HepG2 (cell line): ENCODE results near the gene NOC2L. TPM values are rescaled to one million over a fixed set of nuclear protein-coding genes. Genes with fewer than 3 reads are reported as not detected.
A peak's percentile ranks its signal among the peaks of the same experiment; 100 is the strongest.

Experiments used
- BHLHE40 ChIP-seq: IDR thresholded peaks from 2 replicates; pipeline ENCODE4 v1.6.1; 2011; ENCODE audit warnings: low read length, improper control_type of control experiment
- ESRRA ChIP-seq: sonication (generic); formaldehyde crosslinking; IDR thresholded peaks from 2 replicates; pipeline ENCODE4 v1.5.1; 2020; ENCODE audit warnings: mild to moderate bottlenecking, low read depth, missing genetic modification reagents
- FOXP4 ChIP-seq: sonication (generic); formaldehyde crosslinking; IDR thresholded peaks from 2 replicates; pipeline ENCODE4 v1.4.0; 2020; ENCODE audit warnings: missing genetic modification reagents
- HOXA3 ChIP-seq: sonication (generic); formaldehyde crosslinking; IDR thresholded peaks from 2 replicates; pipeline ENCODE4 v1.5.0; 2020; ENCODE audit warnings: missing genetic modification reagents
- MIER3 ChIP-seq: IDR thresholded peaks from 2 replicates; pipeline ENCODE4 v1.6.1; 2016; ENCODE audit warnings: missing compliant biosample characterization, borderline replicate concordance
- NFYB ChIP-seq: sonication (generic); formaldehyde crosslinking; IDR thresholded peaks from 2 replicates; pipeline ENCODE4 v1.4.0; 2020; ENCODE audit warnings: missing genetic modification reagents
- RAD21 ChIP-seq: fragments of 450-650 bp; formaldehyde crosslinking; IDR thresholded peaks from 2 replicates; pipeline ENCODE4 v1.5.0; 2020; ENCODE audit warnings: mild to moderate bottlenecking
- YY1 ChIP-seq: IDR thresholded peaks from 2 replicates; pipeline ENCODE4 v1.6.1; 2011; ENCODE audit warnings: low read length, low read depth, moderate library complexity, mild to moderate bottlenecking; ENCODE audit not compliant: insufficient read depth, insufficient replicate concordance
- ZBTB20 ChIP-seq: sonication (generic); formaldehyde crosslinking; IDR thresholded peaks from 2 replicates; pipeline ENCODE4 v1.8.1; 2023; ENCODE audit warnings: missing genetic modification reagents, low read depth, mild to moderate bottlenecking, borderline replicate concordance
- ZFX ChIP-seq: sonication (generic); formaldehyde crosslinking; IDR thresholded peaks from 2 replicates; pipeline ENCODE4 v1.4.0; 2020; ENCODE audit warnings: mild to moderate bottlenecking, low read depth, missing genetic modification reagents, moderate library complexity
- ZNF12 ChIP-seq: sonication (generic); formaldehyde crosslinking; IDR thresholded peaks from 2 replicates; pipeline ENCODE4 v1.5.0; 2020; ENCODE audit warnings: missing genetic modification reagents
- ZNF17 ChIP-seq: sonication (generic); formaldehyde crosslinking; IDR thresholded peaks from 2 replicates; pipeline ENCODE4 v1.5.0; 2020; ENCODE audit warnings: mild to moderate bottlenecking, missing genetic modification reagents
- ZNF251 ChIP-seq: sonication (generic); formaldehyde crosslinking; IDR thresholded peaks from 2 replicates; pipeline ENCODE4 v1.9.0; 2021; ENCODE audit warnings: mild to moderate bottlenecking, missing genetic modification reagents
- ZNF609 ChIP-seq: sonication (generic); formaldehyde crosslinking; IDR thresholded peaks from 2 replicates; pipeline ENCODE4 v1.4.0; 2020; ENCODE audit warnings: mild to moderate bottlenecking, missing genetic modification reagents, borderline replicate concordance
- ZNF768 ChIP-seq: sonication (generic); formaldehyde crosslinking; IDR thresholded peaks from 2 replicates; pipeline ENCODE4 v1.4.0; 2020; ENCODE audit warnings: missing genetic modification reagents
- polyA plus RNA-seq, 8 experiments: library from polyadenylated mRNA; depleted of rRNA in 3 of 8; stranded (reverse) in 7 of 8; unstranded in 1 of 8; fragments of >200 nt; fragmentation: Illumina TruSeq in 4 of 8; extraction: Trizol in 4 of 8; gene quantifications; 2 replicates each; pipeline versions ENCODE4 v1.2.1 to v1.2.3, GENCODE V29; 2011 to 2016; ENCODE audit warnings: low read depth in 4 of 8, missing spikeins in 1 of 8, mixed read lengths in 1 of 8; ENCODE audit not compliant: insufficient read depth in 1 of 8
- total RNA-seq, 5 experiments: library from RNA; depleted of rRNA; stranded (reverse); fragments of >200 nt; fragmentation: Illumina TruSeq; extraction: Trizol; gene quantifications; 2 replicates each; pipeline ENCODE4 v1.2.3, GENCODE V29; 2016; ENCODE audit warnings: low read depth in 1 of 5
- TF ChIP-seq, protein P1 (sequence below): sonication (generic); formaldehyde crosslinking; IDR thresholded peaks from 2 replicates; pipeline ENCODE4 v1.5.0; 2020; ENCODE audit warnings: missing genetic modification reagents, mild to moderate bottlenecking, borderline replicate concordance
- TF ChIP-seq, protein P2 (sequence below), 2 experiments: sonication (generic) in 1 of 2; formaldehyde crosslinking in 1 of 2; IDR thresholded peaks; 2 replicates each; pipeline versions ENCODE4 v1.4.0 to v1.6.1; 2018 to 2020; ENCODE audit warnings: missing genetic modification reagents in 2 of 2, borderline replicate concordance in 1 of 2, low read depth in 1 of 2, mild to moderate bottlenecking in 1 of 2, missing biosample characterization in 1 of 2
- TF ChIP-seq, protein P3 (sequence below): sonication (generic); formaldehyde crosslinking; IDR thresholded peaks from 2 replicates; pipeline ENCODE4 v1.5.0; 2020; ENCODE audit warnings: mild to moderate bottlenecking, missing genetic modification reagents, moderate library complexity

NOC2L gene
- total and polyA plus RNA-seq, 2 of the 13 experiments (the other 11 are each of a cell fraction or from before 2014, with no cell fraction given), result 32.0 to 103 TPM

DNA sequence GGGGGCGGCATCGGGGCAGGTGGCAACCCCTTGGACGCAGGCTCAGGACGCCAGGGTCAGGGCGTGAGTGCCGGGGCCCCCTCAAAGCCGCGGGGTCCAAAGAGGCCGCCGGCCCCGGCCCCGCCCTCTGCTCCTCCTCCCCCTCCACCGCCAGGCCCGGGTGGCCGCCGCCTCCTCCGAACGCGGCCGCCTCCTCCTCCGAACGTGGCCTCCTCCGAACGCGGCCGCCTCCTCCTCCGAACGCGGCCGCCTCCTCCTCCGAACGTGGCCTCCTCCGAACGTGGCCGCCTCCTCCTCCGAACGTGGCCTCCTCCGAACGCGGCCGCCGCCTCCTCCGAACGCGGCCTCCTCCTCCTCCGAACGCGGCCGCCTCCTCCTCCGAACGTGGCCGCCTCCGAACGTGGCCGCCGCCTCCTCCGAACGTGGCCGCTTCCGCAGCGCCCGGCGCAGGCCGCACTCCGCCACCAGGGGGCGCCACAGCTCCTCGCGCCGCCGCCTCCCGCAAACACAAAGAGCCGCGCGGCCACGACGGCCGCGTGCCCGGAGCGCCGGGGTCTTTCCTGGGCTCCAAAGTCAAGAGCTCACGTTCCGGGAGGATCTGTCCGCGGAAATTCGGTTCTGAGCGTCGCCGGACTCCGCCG is 54.6 kb downstream of the NOC2L start (continued):
- peak; percentile 20; the same call in 1 of the 2 replicates for TF ChIP-seq ZNF768
- no peak for TF ChIP-seq ZNF12 (CRISPR knock-in tag)
- TF ChIP-seq ZBTB20 (CRISPR knock-in tag), result no peak
- TF ChIP-seq ZNF251 (CRISPR knock-in tag), result no peak
- no peak for TF ChIP-seq ZNF17 (CRISPR knock-in tag)
- TF ChIP-seq, protein P1, sequence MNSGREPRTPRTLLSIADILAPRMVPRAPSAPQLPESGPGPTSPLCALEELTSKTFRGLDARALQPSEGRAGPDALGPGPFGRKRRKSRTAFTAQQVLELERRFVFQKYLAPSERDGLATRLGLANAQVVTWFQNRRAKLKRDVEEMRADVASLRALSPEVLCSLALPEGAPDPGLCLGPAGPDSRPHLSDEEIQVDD (CRISPR knock-in tag), result peak; percentile 37; the same call in 1 of the 2 replicates
- no peak for TF ChIP-seq MIER3 (CRISPR knock-in tag)
- peak; percentile 81 for TF ChIP-seq YY1
- TF ChIP-seq, protein P2, sequence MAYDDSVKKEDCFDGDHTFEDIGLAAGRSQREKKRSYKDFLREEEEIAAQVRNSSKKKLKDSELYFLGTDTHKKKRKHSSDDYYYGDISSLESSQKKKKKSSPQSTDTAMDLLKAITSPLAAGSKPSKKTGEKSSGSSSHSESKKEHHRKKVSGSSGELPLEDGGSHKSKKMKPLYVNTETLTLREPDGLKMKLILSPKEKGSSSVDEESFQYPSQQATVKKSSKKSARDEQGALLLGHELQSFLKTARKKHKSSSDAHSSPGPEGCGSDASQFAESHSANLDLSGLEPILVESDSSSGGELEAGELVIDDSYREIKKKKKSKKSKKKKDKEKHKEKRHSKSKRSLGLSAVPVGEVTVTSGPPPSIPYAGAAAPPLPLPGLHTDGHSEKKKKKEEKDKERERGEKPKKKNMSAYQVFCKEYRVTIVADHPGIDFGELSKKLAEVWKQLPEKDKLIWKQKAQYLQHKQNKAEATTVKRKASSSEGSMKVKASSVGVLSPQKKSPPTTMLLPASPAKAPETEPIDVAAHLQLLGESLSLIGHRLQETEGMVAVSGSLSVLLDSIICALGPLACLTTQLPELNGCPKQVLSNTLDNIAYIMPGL (CRISPR knock-in tag; IDR thresholded peaks at IDR 0.05; ENCODE audit: borderline replicate concordance in 1 of 2, low read depth in 1 of 2), result peak; percentile 82 to 92
- peak; percentile 62; the same call in 1 of the 2 replicates for TF ChIP-seq HOXA3 (CRISPR knock-in tag)
- TF ChIP-seq NFYB (CRISPR knock-in tag), result no peak
- TF ChIP-seq RAD21, result peak; percentile 93
- TF ChIP-seq, protein P3, sequence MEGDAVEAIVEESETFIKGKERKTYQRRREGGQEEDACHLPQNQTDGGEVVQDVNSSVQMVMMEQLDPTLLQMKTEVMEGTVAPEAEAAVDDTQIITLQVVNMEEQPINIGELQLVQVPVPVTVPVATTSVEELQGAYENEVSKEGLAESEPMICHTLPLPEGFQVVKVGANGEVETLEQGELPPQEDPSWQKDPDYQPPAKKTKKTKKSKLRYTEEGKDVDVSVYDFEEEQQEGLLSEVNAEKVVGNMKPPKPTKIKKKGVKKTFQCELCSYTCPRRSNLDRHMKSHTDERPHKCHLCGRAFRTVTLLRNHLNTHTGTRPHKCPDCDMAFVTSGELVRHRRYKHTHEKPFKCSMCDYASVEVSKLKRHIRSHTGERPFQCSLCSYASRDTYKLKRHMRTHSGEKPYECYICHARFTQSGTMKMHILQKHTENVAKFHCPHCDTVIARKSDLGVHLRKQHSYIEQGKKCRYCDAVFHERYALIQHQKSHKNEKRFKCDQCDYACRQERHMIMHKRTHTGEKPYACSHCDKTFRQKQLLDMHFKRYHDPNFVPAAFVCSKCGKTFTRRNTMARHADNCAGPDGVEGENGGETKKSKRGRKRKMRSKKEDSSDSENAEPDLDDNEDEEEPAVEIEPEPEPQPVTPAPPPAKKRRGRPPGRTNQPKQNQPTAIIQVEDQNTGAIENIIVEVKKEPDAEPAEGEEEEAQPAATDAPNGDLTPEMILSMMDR (CRISPR knock-in tag), result peak; percentile 85
- TF ChIP-seq ZFX (CRISPR knock-in tag), result peak; percentile 68
- 0 out of 2 replicates have a peak, but pooled peaks have one; percentile 22 for TF ChIP-seq BHLHE40
- TF ChIP-seq ZNF609 (CRISPR knock-in tag), result no peak
- TF ChIP-seq ESRRA (CRISPR knock-in tag), result no peak
- TF ChIP-seq FOXP4 (CRISPR knock-in tag), result no peak; the same call in 1 of the 2 replicates
